ENCODE data around the gene CRADD. TPM values are rescaled to one million over a fixed set of nuclear protein-coding genes. Genes with fewer than 3 reads are reported as not detected.
"Not testable (repeated sequence)": the region's sequence is repeated elsewhere in the genome, so short reads cannot be mapped to it uniquely, and the experiment has no call there.

The CRADD gene
- polyA plus RNA-seq, 4 donors, result 11.6 to 13.6 (median 12.7) TPM

- no peak for DNase-seq (ENCODE audit: low read depth in 4 of 4, low spot score in 2 of 4)
Measured at GRCh38 chr12:93915411-93915810, 238.2 kb downstream of the CRADD start.

GRCh38 chr12:93916402-93916801, 239.2 kb downstream of the CRADD start:
- no peak for DNase-seq (ENCODE audit: low read depth in 4 of 4, low spot score in 2 of 4)

- DNase-seq (ENCODE audit: low read depth in 4 of 4, low spot score in 2 of 4), result no peak
Measured at GRCh38 chr12:93918262-93918661, 241.1 kb downstream of the CRADD start.

- no peak for DNase-seq (ENCODE audit: low read depth in 4 of 4, low spot score in 2 of 4)
Measured at GRCh38 chr12:93918900-93919299, 241.7 kb downstream of the CRADD start.

GRCh38 chr12:93921521-93921920, 244.3 kb downstream of the CRADD start:
- no peak for DNase-seq (ENCODE audit: low read depth in 4 of 4, low spot score in 2 of 4)

GRCh38 chr12:93922583-93923006, 245.4 kb downstream of the CRADD start:
- DNase-seq (ENCODE audit: low read depth in 4 of 4, low spot score in 2 of 4), result no peak

GRCh38 chr12:93924367-93924766, 247.2 kb downstream of the CRADD start:
- no peak for DNase-seq (ENCODE audit: low read depth in 4 of 4, low spot score in 2 of 4)

GRCh38 chr12:93925585-93926205, 248.5 kb downstream of the CRADD start:
- DNase-seq (ENCODE audit: low read depth in 4 of 4, low spot score in 2 of 4), result no peak

GRCh38 chr12:93926237-93926636, 249.1 kb downstream of the CRADD start:
- no peak for DNase-seq (ENCODE audit: low read depth in 4 of 4, low spot score in 2 of 4)

- not testable (repeated sequence) for DNase-seq (ENCODE audit: low read depth in 4 of 4, low spot score in 2 of 4)
Measured at GRCh38 chr12:93929081-93929480, 251.9 kb downstream of the CRADD start.

GRCh38 chr12:93937812-93938211, 260.6 kb downstream of the CRADD start:
- DNase-seq (ENCODE audit: low read depth in 4 of 4, low spot score in 2 of 4), result no peak

GRCh38 chr12:93938317-93938716, 261.1 kb downstream of the CRADD start:
- DNase-seq (ENCODE audit: low read depth in 4 of 4, low spot score in 2 of 4), result no peak

GRCh38 chr12:93938931-93939330, 261.8 kb downstream of the CRADD start:
- no peak for DNase-seq (ENCODE audit: low read depth in 4 of 4, low spot score in 2 of 4)

- no peak for DNase-seq (ENCODE audit: low read depth in 4 of 4, low spot score in 2 of 4)
Measured at GRCh38 chr12:93939641-93940325, 262.6 kb downstream of the CRADD start.

- peak in 1 of 4 donors; percentile 0 for DNase-seq (ENCODE audit: low read depth in 4 of 4, low spot score in 2 of 4)
Measured at GRCh38 chr12:93943780-93944179, 266.6 kb downstream of the CRADD start.

GRCh38 chr12:93944201-93944600, 267.0 kb downstream of the CRADD start:
- no peak for DNase-seq (ENCODE audit: low read depth in 4 of 4, low spot score in 2 of 4)

Other genes with a start within 250 kb of the CRADD start
- gene UBE2N, start 235.4 kb upstream of the CRADD start, polyA plus RNA-seq (ENCODE audit: insufficient read length in 4 of 4), result 100 to 1,000 TPM; 145 to 184 (median 163) TPM
- 10 to 100 TPM; 63.6 to 82.0 (median 75.1) TPM for gene MRPL42, start 209.9 kb upstream of the CRADD start, polyA plus RNA-seq (ENCODE audit: insufficient read length in 4 of 4)
- gene SOCS2, start 104.7 kb upstream of the CRADD start, polyA plus RNA-seq (ENCODE audit: insufficient read length in 4 of 4), result 10 to 100 TPM; 31.8 to 42.3 (median 33.3) TPM

Data from left renal cortex interstitium (tissue), 4 donors.